Measurements from ENCODE around the gene TRPM7.
"Not testable (repeated sequence)": the region's sequence is repeated elsewhere in the genome, so short reads cannot be mapped to it uniquely, and the experiment has no call there.

The TRPM7 gene

GRCh38 chr15:50669611-50670010 is 17.0 kb downstream of the TRPM7 start:
- DNase-seq, result no peak

- DNase-seq, result no peak
These were observed 20.7 kb downstream of the TRPM7 start for GRCh38 chr15:50665938-50666337.

- no peak for DNase-seq
These were observed 31.0 kb downstream of the TRPM7 start for GRCh38 chr15:50655555-50655954.

- DNase-seq, result no peak
These were observed 33.3 kb downstream of the TRPM7 start for GRCh38 chr15:50653156-50653743.

DNA sequence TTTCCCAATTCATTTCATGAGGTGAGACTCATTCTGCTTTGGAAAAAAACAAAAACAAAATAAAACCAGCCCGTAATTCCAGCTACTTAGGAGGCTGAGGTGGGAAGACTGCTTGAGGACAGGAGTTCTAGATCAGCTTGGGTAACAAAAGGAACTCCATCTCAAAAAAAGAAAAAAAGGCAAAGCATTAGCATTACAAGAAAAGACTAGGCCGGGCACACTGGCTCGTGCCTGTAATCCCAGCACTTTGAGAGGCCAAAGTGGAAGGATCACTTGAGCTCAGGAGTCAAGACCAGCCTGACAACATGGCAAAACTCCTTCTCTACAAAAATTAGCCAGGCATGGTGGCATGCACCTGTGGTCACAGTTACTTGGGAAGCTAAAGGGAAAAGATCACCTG is 33.9 kb downstream of the TRPM7 start:
- no peak for DNase-seq

DNA sequence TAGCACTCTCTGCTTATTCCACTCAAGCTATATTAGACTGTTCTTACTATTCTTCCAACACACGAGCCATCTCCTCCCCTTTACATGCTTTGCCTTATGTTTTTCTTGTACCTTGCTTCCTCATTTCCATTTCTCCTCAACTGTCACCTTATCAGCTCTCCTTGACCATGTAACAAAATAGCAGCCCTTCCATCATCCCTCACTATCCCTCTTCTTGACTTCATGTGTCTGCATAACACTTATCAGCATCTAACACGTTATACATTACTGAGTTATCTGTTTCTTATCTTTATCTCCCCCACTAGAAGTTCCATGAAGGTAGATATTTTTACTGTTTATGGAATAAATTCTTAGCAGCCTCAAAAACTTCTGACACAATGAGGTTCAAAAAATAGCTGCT is 45.3 kb downstream of the TRPM7 start:
- DNase-seq, result no peak

- no peak for DNase-seq
These were observed 50.5 kb downstream of the TRPM7 start for GRCh38 chr15:50636146-50636545.

- no peak for DNase-seq
These were observed 52.9 kb downstream of the TRPM7 start for GRCh38 chr15:50633653-50634052.

- DNase-seq, result no peak
These were observed 58.2 kb downstream of the TRPM7 start for GRCh38 chr15:50628421-50628820.

- no peak for DNase-seq
These were observed 59.1 kb downstream of the TRPM7 start for GRCh38 chr15:50627351-50628055.

GRCh38 chr15:50624616-50625168 is 61.9 kb downstream of the TRPM7 start:
- DNase-seq, result no peak

GRCh38 chr15:50622361-50622943 is 64.1 kb downstream of the TRPM7 start:
- DNase-seq, result not testable (repeated sequence)

DNA sequence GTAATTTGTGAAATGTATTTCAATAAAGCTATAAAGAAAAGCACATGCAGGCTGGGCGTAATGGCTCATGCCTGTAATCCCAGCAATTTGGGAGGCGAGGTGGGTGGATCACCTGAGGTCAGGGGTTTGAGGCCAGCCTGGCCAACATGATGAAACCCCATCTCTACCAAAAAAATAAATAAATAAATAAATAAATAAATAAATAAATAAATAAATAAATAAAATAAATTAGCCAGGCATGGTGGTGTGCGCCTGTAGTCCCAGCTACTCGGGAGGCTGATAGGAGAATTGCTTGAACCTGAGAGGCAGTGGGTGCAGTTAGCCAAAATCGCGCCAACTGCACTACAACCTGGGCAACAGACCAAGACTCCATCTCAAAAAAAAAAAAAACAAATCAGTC is 69.6 kb downstream of the TRPM7 start:
- DNase-seq, result not testable (repeated sequence)

GRCh38 chr15:50616554-50616953 is 70.0 kb downstream of the TRPM7 start:
- DNase-seq, result not testable (repeated sequence)

DNA sequence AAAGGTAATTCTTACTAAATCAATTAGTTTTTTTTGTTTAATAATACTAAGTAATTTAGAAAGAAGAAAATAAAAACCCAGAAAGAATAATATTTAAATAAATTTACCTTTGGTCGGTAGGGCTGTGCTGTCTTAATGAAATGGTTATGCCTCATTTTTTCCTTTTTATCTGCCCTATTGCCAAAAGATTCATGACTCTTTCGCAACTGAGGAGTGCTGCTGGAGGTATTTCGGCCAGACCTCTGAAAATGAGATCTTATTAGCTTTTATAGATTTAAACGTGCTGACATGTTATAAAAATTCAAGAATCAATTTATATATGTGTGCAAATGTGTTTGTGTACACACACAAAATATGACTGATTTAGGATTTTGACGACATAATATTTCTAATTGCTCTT is 73.0 kb downstream of the TRPM7 start:
- DNase-seq, result no peak

GRCh38 chr15:50607129-50607528 is 79.5 kb downstream of the TRPM7 start:
- no peak for DNase-seq

DNA sequence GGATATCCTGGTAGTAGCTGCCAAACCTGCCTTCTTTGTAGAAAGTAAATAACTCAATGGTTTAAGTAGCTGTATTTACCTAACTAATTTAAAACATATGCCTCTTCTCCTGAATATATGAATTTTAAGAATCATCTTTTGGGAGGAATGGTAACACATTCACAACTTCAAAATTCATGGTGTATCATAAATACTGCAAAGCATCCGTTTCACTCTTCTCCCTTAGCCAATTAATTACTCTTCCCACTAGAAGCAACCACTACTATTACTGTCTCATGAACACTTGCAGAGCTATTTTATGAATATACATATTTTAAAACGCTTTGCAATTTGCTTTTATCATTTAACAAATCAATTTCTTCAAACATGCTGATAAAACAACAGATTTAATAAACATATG is 81.1 kb downstream of the TRPM7 start:
- DNase-seq, result no peak

DNA sequence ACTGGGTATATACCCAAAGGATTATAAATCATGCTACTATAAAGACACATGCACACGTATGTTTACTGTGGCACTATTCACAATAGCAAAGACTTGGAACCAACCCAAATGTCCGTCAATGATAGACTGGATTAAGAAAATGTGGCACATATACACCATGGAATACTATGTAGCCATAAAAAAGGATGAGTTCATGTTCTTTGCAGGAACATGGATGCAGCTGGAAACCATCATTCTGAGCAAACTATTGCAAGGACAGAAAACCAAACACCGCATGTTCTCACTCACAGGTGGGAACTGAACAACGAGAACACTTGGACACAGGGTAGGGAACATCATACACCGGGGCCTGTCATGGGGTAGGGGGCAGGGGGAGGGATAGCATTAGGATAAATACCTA is 84.6 kb downstream of the TRPM7 start:
- not testable (repeated sequence) for DNase-seq

GRCh38 chr15:50594311-50594710 is 92.3 kb downstream of the TRPM7 start:
- DNase-seq, result no peak

- DNase-seq, result no peak
These were observed 92.8 kb downstream of the TRPM7 start for GRCh38 chr15:50593761-50594160.

DNA sequence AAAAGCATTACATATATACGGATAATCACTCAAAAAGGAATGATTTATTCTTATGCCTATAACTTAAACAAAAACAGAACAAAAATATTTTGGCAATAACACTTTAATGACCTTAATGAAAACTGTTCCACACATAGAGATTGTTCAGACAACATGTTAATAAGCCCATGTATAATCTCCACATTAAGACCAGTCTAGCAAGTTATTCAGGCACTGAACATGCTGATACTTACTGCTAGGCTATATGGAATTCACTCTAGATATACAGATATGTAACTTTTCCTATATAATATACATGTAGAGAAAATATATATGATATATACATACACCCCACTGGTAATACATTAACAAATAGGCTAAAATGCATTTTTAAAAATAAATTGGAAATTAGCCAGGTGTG is 96.3 kb downstream of the TRPM7 start:
- no peak for DNase-seq

DNA sequence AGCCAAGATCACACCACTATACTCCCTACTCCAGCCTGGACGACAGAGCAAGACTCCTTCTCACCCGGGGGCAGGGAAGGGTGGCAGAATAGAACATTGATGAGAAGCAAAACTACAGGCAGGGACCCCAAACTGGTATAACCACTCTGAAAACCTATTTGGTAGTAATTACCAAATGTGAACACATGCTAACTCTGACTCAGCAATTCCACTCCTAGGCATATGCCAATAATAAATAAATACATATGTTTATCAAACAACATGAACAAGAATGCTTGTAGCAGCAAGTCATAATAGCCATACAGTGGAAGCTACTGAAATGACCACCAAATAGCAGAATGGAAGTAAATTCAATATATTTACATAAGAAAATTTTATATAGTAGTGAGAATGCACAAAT is 109.1 kb downstream of the TRPM7 start:
- no peak for DNase-seq

DNA sequence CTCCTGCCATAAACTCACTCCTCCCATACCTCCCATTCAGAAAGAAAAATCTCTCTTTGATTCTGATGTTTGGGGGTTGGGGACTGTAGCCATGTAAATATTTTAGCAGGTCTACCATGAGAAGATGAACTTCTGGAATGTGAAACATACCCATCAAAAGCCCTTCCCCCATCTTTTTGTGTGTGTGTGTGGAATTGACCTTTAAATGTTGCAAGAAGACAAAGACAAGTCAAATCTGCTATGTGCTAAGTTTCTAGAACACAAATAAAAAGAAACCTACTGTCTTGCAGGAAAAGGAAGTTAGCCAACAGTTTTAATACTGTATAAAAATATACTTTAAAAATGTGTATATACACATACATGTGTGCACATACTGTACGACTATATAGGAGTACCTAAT is 110.4 kb downstream of the TRPM7 start:
- no peak for DNase-seq

- not testable (repeated sequence) for DNase-seq
These were observed 112.8 kb downstream of the TRPM7 start for GRCh38 chr15:50573842-50574241.
